ENCODE data around the gene MPV17L2.

The MPV17L2 gene

GRCh38 chr19:18160971-18161635 is 31.9 kb upstream of the MPV17L2 start:
- peak; percentile 79 to 94 (median 90) for DNase-seq

- DNase-seq: no peak
Observed at GRCh38 chr19:18161636-18162002, 31.4 kb upstream of the MPV17L2 start.

GRCh38 chr19:18164072-18164471 is 28.9 kb upstream of the MPV17L2 start:
- DNase-seq: no peak

GRCh38 chr19:18165794-18166544 is 27.0 kb upstream of the MPV17L2 start:
- no peak for DNase-seq

- no peak for DNase-seq
Observed at GRCh38 chr19:18167011-18167410, 26.0 kb upstream of the MPV17L2 start.

- DNase-seq: peak; percentile 67 to 82 (median 76)
Observed at GRCh38 chr19:18167975-18168645, 24.9 kb upstream of the MPV17L2 start.

GRCh38 chr19:18168673-18169381 is 24.2 kb upstream of the MPV17L2 start:
- DNase-seq: peak in 1 of 4 experiments; percentile 19

- DNase-seq: peak; percentile 94 to 98 (median 96)
Observed at GRCh38 chr19:18170714-18171255, 22.2 kb upstream of the MPV17L2 start.

GRCh38 chr19:18171605-18172327 is 21.3 kb upstream of the MPV17L2 start:
- DNase-seq: peak in 3 of 4 experiments; percentile 56 to 68 (median 60)

GRCh38 chr19:18172331-18173053 is 20.5 kb upstream of the MPV17L2 start:
- no peak for DNase-seq

GRCh38 chr19:18173054-18173571 is 19.9 kb upstream of the MPV17L2 start:
- peak; percentile 96 to 99 (median 98) for DNase-seq

- DNase-seq: peak; percentile 95 to 97 (median 96)
Observed at GRCh38 chr19:18173572-18174288, 19.3 kb upstream of the MPV17L2 start, which contains the start of gene IFI30. Gene IFI30 (plus strand): TSS chr19:18173813. CDS start chr19:18173842, 29 bp downstream.

GRCh38 chr19:18174983-18175382 is 18.0 kb upstream of the MPV17L2 start:
- DNase-seq: no peak

GRCh38 chr19:18176367-18177310 is 16.4 kb upstream of the MPV17L2 start:
- DNase-seq: peak in 3 of 4 experiments; percentile 61 to 70 (median 69)

GRCh38 chr19:18179957-18180356 is 13.1 kb upstream of the MPV17L2 start:
- peak in 2 of 4 experiments; percentile 52 for DNase-seq

GRCh38 chr19:18183529-18183928 is 9.5 kb upstream of the MPV17L2 start:
- no peak for DNase-seq

GRCh38 chr19:18185538-18185937 is 7.5 kb upstream of the MPV17L2 start:
- DNase-seq: no peak

- no peak for DNase-seq
Observed at GRCh38 chr19:18190278-18190677, 2.7 kb upstream of the MPV17L2 start.

GRCh38 chr19:18191640-18192062 is 1.4 kb upstream of the MPV17L2 start:
- no peak for DNase-seq

Measured in suppressor macrophage (primary cell).